Esophagus squamous epithelium (tissue), 5 donors: ENCODE measurements around the gene GAS2. TPM values are rescaled to one million over a fixed set of nuclear protein-coding genes. Genes with fewer than 3 reads are reported as not detected.

ENCODE experiments used
- DNase-seq: peaks from one replicate; lab custom pipeline; 2025; lab: John Stamatoyannopoulos, UW
- H3K27ac ChIP-seq, 4 donors: fragments of 200-600 bp; sonication (generic); one replicate each; pipeline ENCODE4 v1.5.1; 2016 to 2019; ENCODE audit warnings: mild to moderate bottlenecking in 1 of 4
- H3K27me3 ChIP-seq, 4 donors: fragments of 200-600 bp; sonication (generic); 1 replicate in 3 of 4; 2 replicates in 1 of 4; pipeline versions ENCODE4 v1.5.1 to v1.6.0; 2017 to 2021; ENCODE audit warnings: antibody characterized with exemption in 1 of 4
- H3K36me3 ChIP-seq, 3 donors: fragments of 200-600 bp; sonication (generic); one replicate each; pipeline ENCODE4 v1.5.1; 2016 to 2019
- H3K4me1 ChIP-seq, 3 donors: fragments of 200-600 bp; sonication (generic); one replicate each; pipeline ENCODE4 v1.5.1; 2017 to 2019
- H3K4me3 ChIP-seq, 4 donors: fragments of 200-600 bp; sonication (generic); 1 replicate in 3 of 4; 2 replicates in 1 of 4; pipeline ENCODE4 v1.5.1; 2016 to 2019; ENCODE audit warnings: mild to moderate bottlenecking in 2 of 4, moderate library complexity in 1 of 4
- H3K9me3 ChIP-seq, 3 donors: fragments of 200-600 bp; sonication (generic); one replicate each; pipeline ENCODE4 v1.5.1; 2016 to 2019
- POLR2A ChIP-seq, 4 donors: fragments of 450-650 bp; IDR thresholded peaks; one replicate each; pipeline ENCODE4 v1.6.1; 2017; ENCODE audit warnings: antibody characterized with exemption in 4 of 4, mild to moderate bottlenecking in 4 of 4, moderate library complexity in 3 of 4
- WGBS, 2 donors: methylation state at CpG; one replicate each; pipeline ENCODE4 v1.1.5; 2018; 5-methylcytosine and 5-hydroxymethylcytosine counted together
- intact Hi-C: fragments of 100-400 bp; cut with DNase I; formaldehyde crosslinking; loops from one replicate; pipeline ENCODE4 v1.15.0; 2022
- total RNA-seq, 4 donors: library from RNA; depleted of rRNA; stranded (reverse); fragments of >200 nt; gene quantifications; one replicate each; pipeline ENCODE4 v1.1.0, GENCODE V29; 2016
- TF ChIP-seq, protein P1 (sequence below), 6 experiments: fragments of 450-650 bp in 4 of 6; fragments of 200-600 bp in 2 of 6; sonication (generic) in 2 of 6; IDR thresholded peaks; one replicate each; pipeline ENCODE4 v1.5.1; 2016 to 2019; ENCODE audit warnings: antibody characterized with exemption in 6 of 6, mild to moderate bottlenecking in 4 of 6, moderate library complexity in 4 of 6
- donor health status: DM: yes; HTN: yes; CAD: no.

The GAS2 gene
- total RNA-seq, 4 donors from 2014 or later: 0.15 to 4.0 (median 2.5) TPM

DNA sequence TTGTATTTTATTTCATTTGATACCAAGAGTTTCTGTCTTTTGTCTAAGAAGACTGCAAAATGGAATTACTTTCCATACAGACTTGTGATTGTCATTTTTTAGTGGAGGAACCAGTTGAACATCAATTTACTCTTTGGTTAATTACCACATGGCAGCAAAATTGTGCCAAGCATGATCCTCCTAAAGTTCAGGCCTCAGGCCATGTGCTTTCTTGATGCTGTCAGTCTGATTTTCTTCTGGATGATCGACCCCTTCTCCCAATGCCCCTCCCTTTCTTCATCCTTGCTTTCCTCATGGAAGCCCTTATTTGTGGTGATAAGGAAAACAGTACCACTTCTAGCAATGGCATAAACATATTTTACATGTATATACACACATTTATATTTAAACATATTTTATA, 87.0 kb downstream of the GAS2 start:
- WGBS, 2 donors: 22 to 42% methylated on average over 1 of the region's 1 CpG
- H3K36me3 ChIP-seq: no peaks in the 10 kb centered on the region
- H3K4me3 ChIP-seq: no peak overlapping the region
- H3K27me3 ChIP-seq: no peaks in the 10 kb centered on the region
- intact Hi-C loops: no loop called here
- TF ChIP-seq, protein P1, sequence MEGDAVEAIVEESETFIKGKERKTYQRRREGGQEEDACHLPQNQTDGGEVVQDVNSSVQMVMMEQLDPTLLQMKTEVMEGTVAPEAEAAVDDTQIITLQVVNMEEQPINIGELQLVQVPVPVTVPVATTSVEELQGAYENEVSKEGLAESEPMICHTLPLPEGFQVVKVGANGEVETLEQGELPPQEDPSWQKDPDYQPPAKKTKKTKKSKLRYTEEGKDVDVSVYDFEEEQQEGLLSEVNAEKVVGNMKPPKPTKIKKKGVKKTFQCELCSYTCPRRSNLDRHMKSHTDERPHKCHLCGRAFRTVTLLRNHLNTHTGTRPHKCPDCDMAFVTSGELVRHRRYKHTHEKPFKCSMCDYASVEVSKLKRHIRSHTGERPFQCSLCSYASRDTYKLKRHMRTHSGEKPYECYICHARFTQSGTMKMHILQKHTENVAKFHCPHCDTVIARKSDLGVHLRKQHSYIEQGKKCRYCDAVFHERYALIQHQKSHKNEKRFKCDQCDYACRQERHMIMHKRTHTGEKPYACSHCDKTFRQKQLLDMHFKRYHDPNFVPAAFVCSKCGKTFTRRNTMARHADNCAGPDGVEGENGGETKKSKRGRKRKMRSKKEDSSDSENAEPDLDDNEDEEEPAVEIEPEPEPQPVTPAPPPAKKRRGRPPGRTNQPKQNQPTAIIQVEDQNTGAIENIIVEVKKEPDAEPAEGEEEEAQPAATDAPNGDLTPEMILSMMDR (IDR thresholded peaks at IDR 0.05): no peak
- TF ChIP-seq POLR2A (IDR thresholded peaks at IDR 0.05): no peak
- no peaks in the 10 kb centered on the region for H3K9me3 ChIP-seq
- no peak overlapping the region for H3K27ac ChIP-seq
- H3K4me1 ChIP-seq: no peaks in the 10 kb centered on the region
- DNase-seq: no peak

DNA sequence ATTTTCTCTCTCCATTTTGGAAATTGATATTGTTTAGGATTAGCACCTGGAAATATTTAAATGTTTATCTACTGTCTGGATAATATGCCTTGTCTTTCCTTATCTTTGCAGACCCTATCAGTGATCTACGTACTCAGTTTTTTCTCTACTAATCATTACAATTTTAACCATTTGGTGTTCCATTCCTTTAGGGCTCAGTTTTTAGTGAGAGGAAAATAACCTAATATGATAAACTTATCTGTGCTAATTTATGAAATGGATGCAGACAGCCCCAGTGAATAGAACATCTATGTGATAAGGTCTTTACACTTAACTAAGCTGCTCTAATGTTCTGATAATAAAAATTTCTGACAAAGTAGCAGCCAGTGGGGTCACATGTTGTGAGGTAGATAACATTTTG, 94.7 kb downstream of the GAS2 start:
- no peak for DNase-seq
- WGBS, 2 donors: 71 to 84% methylated on average over 1 of the region's 1 CpG
- intact Hi-C loops: no loop called here
- Histone ChIP-seq H3K27me3 (no peaks in the 10 kb centered on the region), H3K9me3 (no peaks in the 10 kb centered on the region), H3K36me3 (no peaks in the 10 kb centered on the region), H3K4me3 (no peak overlapping the region), H3K4me1 (no peaks in the 10 kb centered on the region), H3K27ac (no peak overlapping the region)
- TF ChIP-seq POLR2A (IDR thresholded peaks at IDR 0.05): no peak
- TF ChIP-seq, protein P1 (IDR thresholded peaks at IDR 0.05): no peak

DNA sequence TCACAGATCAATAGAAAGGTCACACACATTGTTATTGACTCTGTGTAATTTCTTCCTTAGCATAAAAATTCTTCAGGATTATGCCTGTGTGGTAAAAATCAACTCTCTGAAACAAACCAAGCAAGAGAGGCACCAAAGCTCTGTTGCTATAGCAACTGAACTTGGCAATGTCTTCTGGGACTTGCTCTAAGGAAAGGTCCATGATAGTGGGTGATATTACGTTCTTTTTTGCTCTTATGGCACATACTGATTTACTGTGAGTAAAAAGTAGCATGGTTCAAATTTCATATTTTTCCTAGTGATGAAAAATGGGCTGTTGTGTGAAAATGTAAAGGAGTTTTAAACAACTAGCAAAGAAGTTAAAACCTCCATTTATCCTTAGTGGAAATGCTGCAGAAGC, 96.8 kb downstream of the GAS2 start:
- no peaks in the 10 kb centered on the region for H3K9me3 ChIP-seq
- no peaks in the 10 kb centered on the region for H3K27me3 ChIP-seq
- H3K36me3 ChIP-seq: no peaks in the 10 kb centered on the region
- intact Hi-C loops: no loop called here
- TF ChIP-seq, protein P1 (IDR thresholded peaks at IDR 0.05): no peak
- TF ChIP-seq POLR2A (IDR thresholded peaks at IDR 0.05): no peak
- DNase-seq: no peak
- no peak overlapping the region for H3K4me3 ChIP-seq
- H3K4me1 ChIP-seq: no peaks in the 10 kb centered on the region
- WGBS, 2 donors: 33 to 67% methylated on average over 1 of the region's 1 CpG
- H3K27ac ChIP-seq: no peak overlapping the region

DNA sequence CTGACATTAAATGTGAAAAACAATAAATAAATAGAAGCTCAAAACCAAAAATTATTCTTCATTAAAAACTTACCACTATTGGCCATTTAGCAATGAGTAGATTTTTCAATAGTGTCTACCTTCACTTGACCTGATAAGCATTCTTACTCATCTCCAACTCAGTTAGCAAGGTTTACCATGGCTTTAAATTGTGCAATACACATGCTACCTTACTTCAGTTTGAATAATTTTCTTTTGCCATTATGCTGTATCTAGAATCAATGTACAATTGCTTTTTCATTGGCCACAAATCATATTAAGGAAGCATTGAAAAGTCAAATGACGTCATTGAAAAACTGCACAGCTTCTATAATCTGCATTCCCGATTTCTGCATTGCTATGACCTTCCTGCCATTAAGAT, 98.3 kb downstream of the GAS2 start:
- Histone ChIP-seq H3K27me3 (no peaks in the 10 kb centered on the region), H3K27ac (no peak overlapping the region), H3K36me3 (no peaks in the 10 kb centered on the region), H3K9me3 (no peaks in the 10 kb centered on the region), H3K4me3 (no peak overlapping the region), H3K4me1 (no peaks in the 10 kb centered on the region)
- 88 to 89% methylated on average over 2 of the region's 2 CpGs for WGBS, 2 donors
- DNase-seq: no peak
- intact Hi-C loops: no loop called here
- TF ChIP-seq POLR2A (IDR thresholded peaks at IDR 0.05): no peak
- TF ChIP-seq, protein P1 (IDR thresholded peaks at IDR 0.05): no peak

DNA sequence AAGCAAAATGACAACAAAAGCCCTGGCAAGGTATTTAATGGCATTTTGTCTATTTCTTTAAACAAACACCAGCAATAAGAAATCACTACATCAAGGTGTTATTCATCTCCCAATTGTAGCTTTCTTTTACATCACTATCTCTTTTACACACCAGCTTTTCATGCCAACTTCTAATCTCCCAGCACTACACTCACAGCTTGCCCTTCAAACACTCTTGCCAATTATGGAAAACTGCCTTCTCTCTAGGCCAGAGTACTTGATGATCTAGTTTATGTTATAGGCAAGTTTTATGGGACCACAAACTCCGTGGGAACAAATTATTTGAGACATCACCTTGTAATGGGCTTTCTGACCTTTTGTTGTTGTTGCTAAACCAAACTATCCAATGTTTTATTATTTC, 101.9 kb downstream of the GAS2 start:
- WGBS, 2 donors: 63 to 67% methylated on average over 1 of the region's 1 CpG
- Histone ChIP-seq H3K27ac (no peak overlapping the region), H3K27me3 (no peaks in the 10 kb centered on the region), H3K9me3 (no peaks in the 10 kb centered on the region), H3K36me3 (no peaks in the 10 kb centered on the region), H3K4me1 (no peaks in the 10 kb centered on the region), H3K4me3 (no peak overlapping the region)
- DNase-seq: no peak
- no peak for TF ChIP-seq POLR2A (IDR thresholded peaks at IDR 0.05)
- TF ChIP-seq, protein P1 (IDR thresholded peaks at IDR 0.05): no peak
- intact Hi-C loops: no loop called here
